ENCODE results near the gene MBD1. TPM values are rescaled to one million over a fixed set of nuclear protein-coding genes. Genes with fewer than 3 reads are reported as not detected.

Gene MBD1
- total and polyA plus RNA-seq, 10 of the 15 experiments (the other 5 are each of a cell fraction or from before 2014, with no cell fraction given): 8.4 to 97.7 (median 59.9) TPM

DNA sequence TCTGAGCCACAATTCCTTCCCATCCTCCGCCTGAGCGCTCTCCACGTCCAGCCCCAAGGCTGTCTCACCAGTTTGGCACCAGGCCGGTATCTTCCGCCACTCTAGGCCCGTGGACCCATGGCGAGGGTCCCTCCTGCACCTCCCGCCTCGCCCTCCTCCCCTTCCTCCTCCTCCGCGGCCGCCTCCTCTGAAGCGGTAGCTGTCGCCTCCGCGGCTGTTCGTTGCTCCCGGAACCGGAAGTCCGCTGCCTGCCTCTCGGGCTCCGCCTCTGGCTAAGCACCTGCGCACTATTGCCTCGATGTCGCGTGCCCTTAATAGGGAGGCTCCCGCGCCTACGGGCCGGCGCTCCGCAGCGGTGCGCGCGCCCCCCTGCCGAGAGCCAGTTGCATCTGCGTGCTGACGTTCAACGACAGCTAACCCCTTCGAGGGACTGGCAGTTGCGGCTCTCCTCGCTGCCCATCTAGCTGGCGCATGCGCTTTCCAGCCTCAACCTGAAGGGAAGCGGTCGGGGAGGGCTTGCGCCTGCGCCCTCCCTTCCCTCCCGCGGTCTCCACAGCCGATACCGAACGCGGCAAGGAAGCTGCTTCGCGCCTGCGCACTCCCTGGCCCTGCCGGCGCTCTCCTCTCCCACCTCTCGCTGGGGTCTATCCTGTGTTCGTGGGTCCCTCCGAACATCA lies at the start of gene MBD1 (continued):
- TF ChIP-seq TAF1 (IDR thresholded peaks at IDR 0.05; ENCODE audit: borderline replicate concordance, low read depth, low read length) (peak; percentile 71), HDGF (IDR thresholded peaks at IDR 0.05) (peak; percentile 85), TCF12 (IDR thresholded peaks at IDR 0.05; ENCODE audit: low read depth, low read length) (peak; percentile 61; the same call in 1 of the 2 replicates), NFYA (IDR thresholded peaks at IDR 0.05; ENCODE audit: borderline replicate concordance, low read depth, low read length) (no peak), NFXL1 (IDR thresholded peaks at IDR 0.05; ENCODE audit: borderline replicate concordance) (peak; percentile 100), SPI1 (IDR thresholded peaks at IDR 0.05; ENCODE audit: borderline replicate concordance, insufficient read depth, low read depth, low read length) (0 out of 2 replicates have a peak, but pooled peaks have one; percentile 27), SMARCA5 (IDR thresholded peaks at IDR 0.05) (peak; percentile 72; the same call in 1 of the 2 replicates), ZNF217 (IDR thresholded peaks at IDR 0.05) (no peak), CHD2 (IDR thresholded peaks at IDR 0.05; ENCODE audit: borderline replicate concordance, low read depth, low read length) (0 out of 2 replicates have a peak, but pooled peaks have one; percentile 45), ZSCAN29 (IDR thresholded peaks at IDR 0.05) (no peak), MTA3 (IDR thresholded peaks at IDR 0.05; ENCODE audit: borderline replicate concordance, low read length) (no peak), MTA2 (IDR thresholded peaks at IDR 0.05; ENCODE audit: low read depth) (0 out of 2 replicates have a peak, but pooled peaks have one; percentile 37), EED (IDR thresholded peaks at IDR 0.05; ENCODE audit: low read depth) (no peak), EP300 (IDR thresholded peaks at IDR 0.05; ENCODE audit: borderline replicate concordance in 1 of 2, control insufficient read depth in 1 of 2, low read depth in 2 of 2, low read length in 2 of 2) (no peak), SMAD5 (IDR thresholded peaks at IDR 0.05; ENCODE audit: low read depth) (peak; percentile 83; the same call in 1 of the 2 replicates), EGR1 (IDR thresholded peaks at IDR 0.05; ENCODE audit: borderline replicate concordance in 1 of 2, low read depth in 2 of 2, low read length in 2 of 2) (peak in 1 of 2 experiments; percentile 78; a peak in 2 of 3 replicates), NBN (IDR thresholded peaks at IDR 0.05) (peak; percentile 87), CBFB (IDR thresholded peaks at IDR 0.05; ENCODE audit: low read depth) (no peak)
- TF ChIP-seq, protein P1, sequence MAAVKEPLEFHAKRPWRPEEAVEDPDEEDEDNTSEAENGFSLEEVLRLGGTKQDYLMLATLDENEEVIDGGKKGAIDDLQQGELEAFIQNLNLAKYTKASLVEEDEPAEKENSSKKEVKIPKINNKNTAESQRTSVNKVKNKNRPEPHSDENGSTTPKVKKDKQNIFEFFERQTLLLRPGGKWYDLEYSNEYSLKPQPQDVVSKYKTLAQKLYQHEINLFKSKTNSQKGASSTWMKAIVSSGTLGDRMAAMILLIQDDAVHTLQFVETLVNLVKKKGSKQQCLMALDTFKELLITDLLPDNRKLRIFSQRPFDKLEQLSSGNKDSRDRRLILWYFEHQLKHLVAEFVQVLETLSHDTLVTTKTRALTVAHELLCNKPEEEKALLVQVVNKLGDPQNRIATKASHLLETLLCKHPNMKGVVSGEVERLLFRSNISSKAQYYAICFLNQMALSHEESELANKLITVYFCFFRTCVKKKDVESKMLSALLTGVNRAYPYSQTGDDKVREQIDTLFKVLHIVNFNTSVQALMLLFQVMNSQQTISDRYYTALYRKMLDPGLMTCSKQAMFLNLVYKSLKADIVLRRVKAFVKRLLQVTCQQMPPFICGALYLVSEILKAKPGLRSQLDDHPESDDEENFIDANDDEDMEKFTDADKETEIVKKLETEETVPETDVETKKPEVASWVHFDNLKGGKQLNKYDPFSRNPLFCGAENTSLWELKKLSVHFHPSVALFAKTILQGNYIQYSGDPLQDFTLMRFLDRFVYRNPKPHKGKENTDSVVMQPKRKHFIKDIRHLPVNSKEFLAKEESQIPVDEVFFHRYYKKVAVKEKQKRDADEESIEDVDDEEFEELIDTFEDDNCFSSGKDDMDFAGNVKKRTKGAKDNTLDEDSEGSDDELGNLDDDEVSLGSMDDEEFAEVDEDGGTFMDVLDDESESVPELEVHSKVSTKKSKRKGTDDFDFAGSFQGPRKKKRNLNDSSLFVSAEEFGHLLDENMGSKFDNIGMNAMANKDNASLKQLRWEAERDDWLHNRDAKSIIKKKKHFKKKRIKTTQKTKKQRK (IDR thresholded peaks at IDR 0.05; ENCODE audit: low read depth, low read length): no peak
- TF ChIP-seq, protein P2, sequence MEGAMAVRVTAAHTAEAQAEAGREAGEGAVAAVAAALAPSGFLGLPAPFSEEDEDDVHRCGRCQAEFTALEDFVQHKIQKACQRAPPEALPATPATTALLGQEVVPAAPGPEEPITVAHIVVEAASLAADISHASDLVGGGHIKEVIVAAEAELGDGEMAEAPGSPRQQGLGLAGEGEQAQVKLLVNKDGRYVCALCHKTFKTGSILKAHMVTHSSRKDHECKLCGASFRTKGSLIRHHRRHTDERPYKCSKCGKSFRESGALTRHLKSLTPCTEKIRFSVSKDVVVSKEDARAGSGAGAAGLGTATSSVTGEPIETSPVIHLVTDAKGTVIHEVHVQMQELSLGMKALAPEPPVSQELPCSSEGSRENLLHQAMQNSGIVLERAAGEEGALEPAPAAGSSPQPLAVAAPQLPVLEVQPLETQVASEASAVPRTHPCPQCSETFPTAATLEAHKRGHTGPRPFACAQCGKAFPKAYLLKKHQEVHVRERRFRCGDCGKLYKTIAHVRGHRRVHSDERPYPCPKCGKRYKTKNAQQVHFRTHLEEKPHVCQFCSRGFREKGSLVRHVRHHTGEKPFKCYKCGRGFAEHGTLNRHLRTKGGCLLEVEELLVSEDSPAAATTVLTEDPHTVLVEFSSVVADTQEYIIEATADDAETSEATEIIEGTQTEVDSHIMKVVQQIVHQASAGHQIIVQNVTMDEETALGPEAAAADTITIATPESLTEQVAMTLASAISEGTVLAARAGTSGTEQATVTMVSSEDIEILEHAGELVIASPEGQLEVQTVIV (IDR thresholded peaks at IDR 0.05; ENCODE audit: borderline replicate concordance, partially characterized antibody): peak; percentile 85
- TF ChIP-seq, protein P3, sequence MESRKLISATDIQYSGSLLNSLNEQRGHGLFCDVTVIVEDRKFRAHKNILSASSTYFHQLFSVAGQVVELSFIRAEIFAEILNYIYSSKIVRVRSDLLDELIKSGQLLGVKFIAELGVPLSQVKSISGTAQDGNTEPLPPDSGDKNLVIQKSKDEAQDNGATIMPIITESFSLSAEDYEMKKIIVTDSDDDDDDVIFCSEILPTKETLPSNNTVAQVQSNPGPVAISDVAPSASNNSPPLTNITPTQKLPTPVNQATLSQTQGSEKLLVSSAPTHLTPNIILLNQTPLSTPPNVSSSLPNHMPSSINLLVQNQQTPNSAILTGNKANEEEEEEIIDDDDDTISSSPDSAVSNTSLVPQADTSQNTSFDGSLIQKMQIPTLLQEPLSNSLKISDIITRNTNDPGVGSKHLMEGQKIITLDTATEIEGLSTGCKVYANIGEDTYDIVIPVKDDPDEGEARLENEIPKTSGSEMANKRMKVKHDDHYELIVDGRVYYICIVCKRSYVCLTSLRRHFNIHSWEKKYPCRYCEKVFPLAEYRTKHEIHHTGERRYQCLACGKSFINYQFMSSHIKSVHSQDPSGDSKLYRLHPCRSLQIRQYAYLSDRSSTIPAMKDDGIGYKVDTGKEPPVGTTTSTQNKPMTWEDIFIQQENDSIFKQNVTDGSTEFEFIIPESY (IDR thresholded peaks at IDR 0.05): no peak

All from GM12878 (cell line).